Smooth muscle cell (in vitro differentiated cells): Measurements from ENCODE around the gene SCN1B. TPM values are rescaled to one million over a fixed set of nuclear protein-coding genes. Genes with fewer than 3 reads are reported as not detected.

ENCODE experiments used
- DNase-seq: peaks from one replicate; lab custom pipeline; 2025; ENCODE audit not compliant: unreplicated experiment; lab: John Stamatoyannopoulos, UW
- H2AFZ ChIP-seq: fragments of 200-600 bp; sonication (generic); 2 replicates; pipeline ENCODE4 v1.6.0; 2016; ENCODE audit warnings: antibody characterized with exemption, low read depth, mild to moderate bottlenecking
- H3F3A ChIP-seq: fragments of 200-600 bp; sonication (generic); 2 replicates; pipeline ENCODE4 v1.6.0; 2017; ENCODE audit warnings: antibody characterized with exemption, low read depth
- H3K27ac ChIP-seq: fragments of 200-600 bp; sonication (generic); 2 replicates; pipeline ENCODE4 v1.5.1; 2016; ENCODE audit warnings: low read depth, mild to moderate bottlenecking
- H3K27me3 ChIP-seq: fragments of 200-600 bp; sonication (generic); 2 replicates; pipeline ENCODE4 v1.6.1; 2016; ENCODE audit warnings: low read depth, mild to moderate bottlenecking
- H3K36me3 ChIP-seq: fragments of 200-600 bp; sonication (generic); 2 replicates; pipeline ENCODE4 v1.5.1; 2016; ENCODE audit warnings: low read depth
- H3K4me1 ChIP-seq: fragments of 200-600 bp; sonication (generic); 2 replicates; pipeline ENCODE4 v1.5.1; 2016; ENCODE audit warnings: low read depth
- H3K4me2 ChIP-seq: fragments of 200-600 bp; sonication (generic); 2 replicates; pipeline ENCODE4 v1.6.0; 2016; ENCODE audit warnings: mild to moderate bottlenecking
- H3K4me3 ChIP-seq: fragments of 200-600 bp; sonication (generic); 2 replicates; pipeline ENCODE4 v1.5.1; 2016; ENCODE audit warnings: mild to moderate bottlenecking
- H3K79me2 ChIP-seq: fragments of 200-600 bp; sonication (generic); 2 replicates; pipeline ENCODE4 v1.6.0; 2016; ENCODE audit warnings: low read depth, mild to moderate bottlenecking
- H3K9ac ChIP-seq: fragments of 200-600 bp; sonication (generic); 2 replicates; pipeline ENCODE4 v1.6.0; 2016; ENCODE audit warnings: low read depth
- H3K9me3 ChIP-seq: fragments of 200-600 bp; sonication (generic); replicated peaks from 2 replicates; pipeline ENCODE4 v1.5.1; 2016; ENCODE audit warnings: low read depth
- H4K20me1 ChIP-seq: fragments of 200-600 bp; sonication (generic); 2 replicates; pipeline ENCODE4 v1.6.0; 2016; ENCODE audit warnings: low read depth
- CTCF ChIP-seq: fragments of 200-600 bp; sonication (generic); IDR thresholded peaks from 2 replicates; pipeline ENCODE4 v1.5.1; 2017; ENCODE audit warnings: borderline replicate concordance, mild to moderate bottlenecking, antibody characterized with exemption; ENCODE audit not compliant: insufficient read depth, poor library complexity, severe bottlenecking
- WGBS: methylation state at CpG from one replicate; pipeline ENCODE4 v1.1.7; 2016; ENCODE audit warnings: low lambda C conversion rate; 5-methylcytosine and 5-hydroxymethylcytosine counted together
- polyA plus RNA-seq: library from polyadenylated mRNA; unstranded; fragments of >200 nt; fragmentation: Nextera tagmentation; extraction: Ambion mirVana; gene quantifications from 2 replicates; pipeline ENCODE4 v1.2.1, GENCODE V29; 2016
- total RNA-seq: library from RNA; depleted of rRNA; stranded (reverse); fragments of >200 nt; gene quantifications from 2 replicates; pipeline ENCODE4 v1.2.3, GENCODE V29; 2014

Gene SCN1B
- total and polyA plus RNA-seq, 2 experiments from 2014 or later = 0.99 to 2.2 TPM

GRCh38 chr19:35060160-35060855 is 30.0 kb downstream of the SCN1B start:
- no peaks in the 10 kb centered on the region for H3K9me3 ChIP-seq
- H3K4me2 ChIP-seq = no peak overlapping the region
- 94% methylated on average over 29 of the region's 29 CpGs for WGBS
- TF ChIP-seq CTCF = no peak
- no peaks in the 10 kb centered on the region for H3F3A ChIP-seq
- H3K79me2 ChIP-seq = no peaks in the 10 kb centered on the region
- no peak for DNase-seq
- H3K9ac ChIP-seq = no peak overlapping the region
- H3K27ac ChIP-seq = no peak overlapping the region
- H2AFZ ChIP-seq = no peak overlapping the region
- H4K20me1 ChIP-seq = no peaks in the 10 kb centered on the region
- H3K4me1 ChIP-seq = no peaks in the 10 kb centered on the region
- no peak overlapping the region for H3K4me3 ChIP-seq
- H3K27me3 ChIP-seq = peaks cover 7% of the 10 kb centered on the region
- H3K36me3 ChIP-seq = no peaks in the 10 kb centered on the region

GRCh38 chr19:35061583-35062373 is 31.5 kb downstream of the SCN1B start:
- WGBS = 77% methylated on average over 7 of the region's 7 CpGs

GRCh38 chr19:35062942-35063341 is 32.7 kb downstream of the SCN1B start:
- H3K27ac ChIP-seq = no peak overlapping the region
- H3K4me1 ChIP-seq = no peaks in the 10 kb centered on the region
- H3K36me3 ChIP-seq = no peaks in the 10 kb centered on the region
- no peaks in the 10 kb centered on the region for H3K79me2 ChIP-seq
- no peak overlapping the region for H3K9ac ChIP-seq
- H3F3A ChIP-seq = no peaks in the 10 kb centered on the region
- 93% methylated on average over 7 of the region's 7 CpGs for WGBS
- no peak overlapping the region for H3K4me2 ChIP-seq
- no peak overlapping the region for H3K4me3 ChIP-seq
- no peaks in the 10 kb centered on the region for H4K20me1 ChIP-seq
- H3K9me3 ChIP-seq = no peaks in the 10 kb centered on the region
- no peaks in the 10 kb centered on the region for H3K27me3 ChIP-seq
- TF ChIP-seq CTCF = no peak
- no peak overlapping the region for H2AFZ ChIP-seq
- no peak for DNase-seq

More at GRCh38 chr19:35061583-35062373, 31.5 kb downstream of the SCN1B start:
- Histone ChIP-seq H3K4me2 (no peak overlapping the region), H3K4me3 (no peak overlapping the region), H3F3A (no peaks in the 10 kb centered on the region), H3K9me3 (no peaks in the 10 kb centered on the region), H2AFZ (no peak overlapping the region), H3K27ac (no peak overlapping the region), H3K79me2 (no peaks in the 10 kb centered on the region), H3K36me3 (no peaks in the 10 kb centered on the region), H3K27me3 (no peaks in the 10 kb centered on the region), H3K9ac (no peak overlapping the region), H3K4me1 (no peaks in the 10 kb centered on the region), H4K20me1 (no peaks in the 10 kb centered on the region)
- DNase-seq = no peak
- TF ChIP-seq CTCF = no peak
